Activated naive CD4-positive, alpha-beta T cell (primary cell): Measurements from ENCODE around the gene ID3.

Experiments
- DNase-seq, 4 experiments: peaks; one replicate each; lab custom pipeline; 2025; lab: John Stamatoyannopoulos, UW

Gene ID3

GRCh38 chr1:23526329-23527041 lies 32.8 kb downstream of the ID3 start:
- no peak for DNase-seq

GRCh38 chr1:23525558-23526250 lies 33.6 kb downstream of the ID3 start:
- DNase-seq = no peak

GRCh38 chr1:23524716-23525401 lies 34.4 kb downstream of the ID3 start:
- DNase-seq = no peak

- no peak for DNase-seq
These were observed 35.1 kb downstream of the ID3 start for GRCh38 chr1:23524163-23524562.

- DNase-seq = no peak
These were observed 36.9 kb downstream of the ID3 start for GRCh38 chr1:23522244-23522982.

GRCh38 chr1:23521588-23521987 lies 37.7 kb downstream of the ID3 start:
- DNase-seq = no peak

- DNase-seq = no peak
These were observed 41.7 kb downstream of the ID3 start for GRCh38 chr1:23517581-23517980.

- DNase-seq = no peak
These were observed 43.4 kb downstream of the ID3 start for GRCh38 chr1:23515905-23516304.

GRCh38 chr1:23514111-23514679 lies 45.1 kb downstream of the ID3 start:
- no peak for DNase-seq

GRCh38 chr1:23509896-23510295 lies 49.4 kb downstream of the ID3 start:
- no peak for DNase-seq
